HepG2 (cell line): ENCODE data around the gene UNC5CL. TPM values are rescaled to one million over a fixed set of nuclear protein-coding genes. Genes with fewer than 3 reads are reported as not detected.
A peak's percentile ranks its signal among the peaks of the same experiment; 100 is the strongest.

Experiments
- BCL6 ChIP-seq: IDR thresholded peaks from 2 replicates; pipeline ENCODE4 v1.6.1; 2016; ENCODE audit warnings: missing genetic modification reagents, missing compliant biosample characterization
- CAMTA2 ChIP-seq: sonication (generic); formaldehyde crosslinking; IDR thresholded peaks from 2 replicates; pipeline ENCODE4 v1.4.0; 2020; ENCODE audit warnings: mild to moderate bottlenecking, missing genetic modification reagents, borderline replicate concordance
- FOXP1 ChIP-seq, 2 experiments: fragments of 450-650 bp in 1 of 2; IDR thresholded peaks; 2 replicates each; pipeline ENCODE4 v1.6.1; 2017 to 2018; ENCODE audit warnings: antibody characterized with exemption in 1 of 2
- IKZF4 ChIP-seq: sonication (generic); formaldehyde crosslinking; IDR thresholded peaks from 2 replicates; pipeline ENCODE4 v1.5.1; 2020; ENCODE audit warnings: borderline replicate concordance, mild to moderate bottlenecking, low read depth, missing genetic modification reagents; ENCODE audit errors: not compliant biosample characterization
- MAF1 ChIP-seq: sonication (generic); formaldehyde crosslinking; IDR thresholded peaks from 2 replicates; pipeline ENCODE4 v1.5.0; 2020; ENCODE audit warnings: missing genetic modification reagents, borderline replicate concordance
- MLLT10 ChIP-seq: sonication (generic); formaldehyde crosslinking; IDR thresholded peaks from 2 replicates; pipeline ENCODE4 v1.4.0; 2020; ENCODE audit warnings: missing genetic modification reagents
- SP4 ChIP-seq: sonication (generic); formaldehyde crosslinking; IDR thresholded peaks from 2 replicates; pipeline ENCODE4 v1.8.1; 2023; ENCODE audit warnings: mild to moderate bottlenecking, missing genetic modification reagents
- ZBTB7B ChIP-seq: sonication (generic); formaldehyde crosslinking; IDR thresholded peaks from 2 replicates; pipeline ENCODE4 v1.4.0; 2020; ENCODE audit warnings: missing genetic modification reagents
- ZFP62 ChIP-seq: sonication (generic); formaldehyde crosslinking; IDR thresholded peaks from 2 replicates; pipeline ENCODE4 v1.4.0; 2020; ENCODE audit warnings: missing genetic modification reagents
- ZMYM2 ChIP-seq: sonication (generic); formaldehyde crosslinking; IDR thresholded peaks from 2 replicates; pipeline ENCODE4 v1.8.0; 2022; ENCODE audit warnings: mild to moderate bottlenecking, missing genetic modification reagents
- ZNF24 ChIP-seq: fragments of 450-650 bp; IDR thresholded peaks from 2 replicates; pipeline ENCODE4 v1.6.1; 2017; ENCODE audit warnings: antibody characterized with exemption, mild to moderate bottlenecking
- ZNF274 ChIP-seq: sonication (generic); formaldehyde crosslinking; IDR thresholded peaks from 2 replicates; pipeline ENCODE4 v1.5.1; 2020; ENCODE audit warnings: mild to moderate bottlenecking, missing genetic modification reagents
- ZNF33B ChIP-seq: sonication (generic); formaldehyde crosslinking; IDR thresholded peaks from 2 replicates; pipeline ENCODE4 v1.5.1; 2020; ENCODE audit warnings: mild to moderate bottlenecking, missing genetic modification reagents
- ZNF343 ChIP-seq: sonication (generic); formaldehyde crosslinking; IDR thresholded peaks from 2 replicates; pipeline ENCODE4 v1.4.0; 2020; ENCODE audit warnings: mild to moderate bottlenecking, missing genetic modification reagents
- polyA plus RNA-seq, 8 experiments: library from polyadenylated mRNA; depleted of rRNA in 3 of 8; stranded (reverse) in 7 of 8; unstranded in 1 of 8; fragments of >200 nt; fragmentation: Illumina TruSeq in 4 of 8; extraction: Trizol in 4 of 8; gene quantifications; 2 replicates each; pipeline versions ENCODE4 v1.2.1 to v1.2.3, GENCODE V29; 2011 to 2016; ENCODE audit warnings: low read depth in 4 of 8, missing spikeins in 1 of 8, mixed read lengths in 1 of 8; ENCODE audit not compliant: insufficient read depth in 1 of 8
- total RNA-seq, 5 experiments: library from RNA; depleted of rRNA; stranded (reverse); fragments of >200 nt; fragmentation: Illumina TruSeq; extraction: Trizol; gene quantifications; 2 replicates each; pipeline ENCODE4 v1.2.3, GENCODE V29; 2016; ENCODE audit warnings: low read depth in 1 of 5
- TF ChIP-seq, protein P1 (sequence below): sonication (generic); formaldehyde crosslinking; IDR thresholded peaks from 2 replicates; pipeline ENCODE4 v1.5.0; 2020; ENCODE audit warnings: mild to moderate bottlenecking, missing genetic modification reagents
- TF ChIP-seq, protein P2 (sequence below): sonication (generic); formaldehyde crosslinking; IDR thresholded peaks from 2 replicates; pipeline ENCODE4 v1.4.0; 2020; ENCODE audit warnings: missing genetic modification reagents
- TF ChIP-seq, protein P3 (sequence below): sonication (generic); formaldehyde crosslinking; IDR thresholded peaks from 2 replicates; pipeline ENCODE4 v1.4.0; 2020; ENCODE audit warnings: missing genetic modification reagents, borderline replicate concordance
- TF ChIP-seq, protein P4 (sequence below): sonication (generic); formaldehyde crosslinking; IDR thresholded peaks from 2 replicates; pipeline ENCODE4 v1.5.0; 2020; ENCODE audit warnings: missing genetic modification reagents, mild to moderate bottlenecking, borderline replicate concordance
- TF ChIP-seq, protein P5 (sequence below): sonication (generic); formaldehyde crosslinking; IDR thresholded peaks from 2 replicates; pipeline ENCODE4 v1.4.0; 2020; ENCODE audit warnings: missing genetic modification reagents

UNC5CL gene
- total and polyA plus RNA-seq, 2 of the 13 experiments (the other 11 are each of a cell fraction or from before 2014, with no cell fraction given) = 2.4 to 2.5 TPM

DNA sequence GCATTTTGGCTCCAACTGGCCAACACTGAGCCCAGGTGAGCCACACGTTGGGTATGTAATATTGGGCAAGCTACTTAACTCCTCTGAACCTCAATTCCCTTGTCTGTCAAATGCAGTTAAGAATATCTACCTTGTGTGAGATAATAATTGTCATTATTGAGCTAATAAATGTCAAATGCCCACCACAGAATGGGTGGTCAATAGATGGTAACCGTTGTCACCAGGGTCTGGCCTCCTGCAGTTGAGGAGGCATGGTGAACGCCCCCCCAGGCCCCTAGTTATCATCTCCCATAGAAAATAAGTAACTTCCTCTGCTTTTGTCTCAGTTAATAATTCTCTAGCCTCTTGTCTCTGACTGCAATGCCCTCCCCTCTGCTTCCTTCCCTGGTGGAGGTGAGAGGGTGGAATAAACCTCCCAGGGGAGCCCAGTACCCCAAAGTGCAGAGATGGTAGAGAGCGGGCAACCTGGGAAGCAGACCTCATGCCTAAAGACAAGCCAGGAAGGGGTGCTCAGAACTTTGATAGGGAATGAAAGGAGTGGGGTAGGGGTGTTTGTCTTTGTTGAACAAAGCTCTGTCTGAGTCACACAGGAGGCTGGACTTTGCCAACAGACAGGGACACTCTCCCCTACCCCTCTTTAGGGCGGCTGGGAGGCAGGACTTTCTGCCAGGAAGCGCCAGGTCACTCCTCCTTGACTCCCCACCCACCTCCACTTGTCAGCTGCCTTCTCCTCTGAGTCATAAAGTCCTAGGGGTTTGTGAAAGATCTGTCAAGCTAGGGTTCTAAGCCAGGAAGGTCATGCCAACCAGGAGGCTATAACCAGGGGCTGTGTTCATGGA lies 1.3 kb upstream of the UNC5CL start (continued):
- TF ChIP-seq, protein P1, sequence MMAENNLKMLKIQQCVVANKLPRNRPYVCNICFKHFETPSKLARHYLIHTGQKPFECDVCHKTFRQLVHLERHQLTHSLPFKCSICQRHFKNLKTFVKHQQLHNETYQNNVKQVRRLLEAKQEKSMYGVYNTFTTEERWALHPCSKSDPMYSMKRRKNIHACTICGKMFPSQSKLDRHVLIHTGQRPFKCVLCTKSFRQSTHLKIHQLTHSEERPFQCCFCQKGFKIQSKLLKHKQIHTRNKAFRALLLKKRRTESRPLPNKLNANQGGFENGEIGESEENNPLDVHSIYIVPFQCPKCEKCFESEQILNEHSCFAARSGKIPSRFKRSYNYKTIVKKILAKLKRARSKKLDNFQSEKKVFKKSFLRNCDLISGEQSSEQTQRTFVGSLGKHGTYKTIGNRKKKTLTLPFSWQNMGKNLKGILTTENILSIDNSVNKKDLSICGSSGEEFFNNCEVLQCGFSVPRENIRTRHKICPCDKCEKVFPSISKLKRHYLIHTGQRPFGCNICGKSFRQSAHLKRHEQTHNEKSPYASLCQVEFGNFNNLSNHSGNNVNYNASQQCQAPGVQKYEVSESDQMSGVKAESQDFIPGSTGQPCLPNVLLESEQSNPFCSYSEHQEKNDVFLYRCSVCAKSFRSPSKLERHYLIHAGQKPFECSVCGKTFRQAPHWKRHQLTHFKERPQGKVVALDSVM = peak; percentile 46; the same call in 1 of the 2 replicates
- TF ChIP-seq BCL6 (CRISPR knock-in tag) (peak; percentile 27; the same call in 1 of the 2 replicates), ZMYM2 (CRISPR knock-in tag) (peak; percentile 67; the same call in 1 of the 2 replicates), ZBTB7B (CRISPR knock-in tag) (peak; percentile 74), ZNF343 (CRISPR knock-in tag) (no peak), ZNF274 (peak; percentile 80; the same call in 1 of the 2 replicates), ZFP62 (CRISPR knock-in tag) (no peak), ZNF24 (no peak), SP4 (CRISPR knock-in tag) (peak; percentile 63; the same call in 1 of the 2 replicates), MAF1 (CRISPR knock-in tag) (no peak), FOXP1 (IDR thresholded peaks at IDR 0.05) (no peak), FOXP1 (CRISPR knock-in tag; IDR thresholded peaks at IDR 0.05) (peak; percentile 55), ZNF33B (CRISPR knock-in tag) (0 out of 2 replicates have a peak, but pooled peaks have one; percentile 73), MLLT10 (no peak), IKZF4 (CRISPR knock-in tag) (peak; percentile 66), CAMTA2 (CRISPR knock-in tag) (no peak)
- TF ChIP-seq, protein P2, sequence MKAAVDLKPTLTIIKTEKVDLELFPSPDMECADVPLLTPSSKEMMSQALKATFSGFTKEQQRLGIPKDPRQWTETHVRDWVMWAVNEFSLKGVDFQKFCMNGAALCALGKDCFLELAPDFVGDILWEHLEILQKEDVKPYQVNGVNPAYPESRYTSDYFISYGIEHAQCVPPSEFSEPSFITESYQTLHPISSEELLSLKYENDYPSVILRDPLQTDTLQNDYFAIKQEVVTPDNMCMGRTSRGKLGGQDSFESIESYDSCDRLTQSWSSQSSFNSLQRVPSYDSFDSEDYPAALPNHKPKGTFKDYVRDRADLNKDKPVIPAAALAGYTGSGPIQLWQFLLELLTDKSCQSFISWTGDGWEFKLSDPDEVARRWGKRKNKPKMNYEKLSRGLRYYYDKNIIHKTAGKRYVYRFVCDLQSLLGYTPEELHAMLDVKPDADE = no peak
- TF ChIP-seq, protein P3, sequence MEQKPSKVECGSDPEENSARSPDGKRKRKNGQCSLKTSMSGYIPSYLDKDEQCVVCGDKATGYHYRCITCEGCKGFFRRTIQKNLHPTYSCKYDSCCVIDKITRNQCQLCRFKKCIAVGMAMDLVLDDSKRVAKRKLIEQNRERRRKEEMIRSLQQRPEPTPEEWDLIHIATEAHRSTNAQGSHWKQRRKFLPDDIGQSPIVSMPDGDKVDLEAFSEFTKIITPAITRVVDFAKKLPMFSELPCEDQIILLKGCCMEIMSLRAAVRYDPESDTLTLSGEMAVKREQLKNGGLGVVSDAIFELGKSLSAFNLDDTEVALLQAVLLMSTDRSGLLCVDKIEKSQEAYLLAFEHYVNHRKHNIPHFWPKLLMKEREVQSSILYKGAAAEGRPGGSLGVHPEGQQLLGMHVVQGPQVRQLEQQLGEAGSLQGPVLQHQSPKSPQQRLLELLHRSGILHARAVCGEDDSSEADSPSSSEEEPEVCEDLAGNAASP (CRISPR knock-in tag) = peak; percentile 53; the same call in 1 of the 2 replicates
- TF ChIP-seq, protein P4, sequence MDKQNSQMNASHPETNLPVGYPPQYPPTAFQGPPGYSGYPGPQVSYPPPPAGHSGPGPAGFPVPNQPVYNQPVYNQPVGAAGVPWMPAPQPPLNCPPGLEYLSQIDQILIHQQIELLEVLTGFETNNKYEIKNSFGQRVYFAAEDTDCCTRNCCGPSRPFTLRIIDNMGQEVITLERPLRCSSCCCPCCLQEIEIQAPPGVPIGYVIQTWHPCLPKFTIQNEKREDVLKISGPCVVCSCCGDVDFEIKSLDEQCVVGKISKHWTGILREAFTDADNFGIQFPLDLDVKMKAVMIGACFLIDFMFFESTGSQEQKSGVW (CRISPR knock-in tag) = no peak
- TF ChIP-seq, protein P5, sequence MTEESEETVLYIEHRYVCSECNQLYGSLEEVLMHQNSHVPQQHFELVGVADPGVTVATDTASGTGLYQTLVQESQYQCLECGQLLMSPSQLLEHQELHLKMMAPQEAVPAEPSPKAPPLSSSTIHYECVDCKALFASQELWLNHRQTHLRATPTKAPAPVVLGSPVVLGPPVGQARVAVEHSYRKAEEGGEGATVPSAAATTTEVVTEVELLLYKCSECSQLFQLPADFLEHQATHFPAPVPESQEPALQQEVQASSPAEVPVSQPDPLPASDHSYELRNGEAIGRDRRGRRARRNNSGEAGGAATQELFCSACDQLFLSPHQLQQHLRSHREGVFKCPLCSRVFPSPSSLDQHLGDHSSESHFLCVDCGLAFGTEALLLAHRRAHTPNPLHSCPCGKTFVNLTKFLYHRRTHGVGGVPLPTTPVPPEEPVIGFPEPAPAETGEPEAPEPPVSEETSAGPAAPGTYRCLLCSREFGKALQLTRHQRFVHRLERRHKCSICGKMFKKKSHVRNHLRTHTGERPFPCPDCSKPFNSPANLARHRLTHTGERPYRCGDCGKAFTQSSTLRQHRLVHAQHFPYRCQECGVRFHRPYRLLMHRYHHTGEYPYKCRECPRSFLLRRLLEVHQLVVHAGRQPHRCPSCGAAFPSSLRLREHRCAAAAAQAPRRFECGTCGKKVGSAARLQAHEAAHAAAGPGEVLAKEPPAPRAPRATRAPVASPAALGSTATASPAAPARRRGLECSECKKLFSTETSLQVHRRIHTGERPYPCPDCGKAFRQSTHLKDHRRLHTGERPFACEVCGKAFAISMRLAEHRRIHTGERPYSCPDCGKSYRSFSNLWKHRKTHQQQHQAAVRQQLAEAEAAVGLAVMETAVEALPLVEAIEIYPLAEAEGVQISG (CRISPR knock-in tag) = peak; percentile 61; the same call in 1 of the 2 replicates
